Measurements from ENCODE around the gene SLC17A8. TPM values are rescaled to one million over a fixed set of nuclear protein-coding genes. Genes with fewer than 3 reads are reported as not detected.

The SLC17A8 gene
- total RNA-seq, 1 experiment from 2014 or later, result not detected

DNA sequence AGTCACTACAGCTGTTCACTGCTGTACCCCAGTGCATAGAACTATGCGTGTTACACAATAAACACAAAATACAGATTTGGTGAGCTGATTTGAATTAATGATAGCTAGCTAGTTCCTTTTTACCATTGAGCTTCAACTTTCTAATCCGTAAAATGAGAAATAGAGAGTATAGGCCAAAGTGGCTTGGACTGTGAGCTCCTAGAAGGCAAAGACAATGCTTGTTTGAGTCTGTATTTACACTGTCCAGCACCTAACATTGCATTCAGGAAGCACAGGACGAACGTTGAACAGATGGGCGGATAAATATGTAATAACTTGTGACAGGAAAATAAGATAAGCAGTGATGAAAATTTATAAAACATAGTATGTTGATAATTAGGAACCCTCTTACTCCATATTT lies 31.5 kb downstream of the SLC17A8 start:
- in situ Hi-C loops (cut with HindIII; ENCODE audit: low pct_unique_long_range_greater_than_20kb, low sequenced_read_pairs), result no loop called here
- CTCF ChIA-PET, result no interaction called here

DNA sequence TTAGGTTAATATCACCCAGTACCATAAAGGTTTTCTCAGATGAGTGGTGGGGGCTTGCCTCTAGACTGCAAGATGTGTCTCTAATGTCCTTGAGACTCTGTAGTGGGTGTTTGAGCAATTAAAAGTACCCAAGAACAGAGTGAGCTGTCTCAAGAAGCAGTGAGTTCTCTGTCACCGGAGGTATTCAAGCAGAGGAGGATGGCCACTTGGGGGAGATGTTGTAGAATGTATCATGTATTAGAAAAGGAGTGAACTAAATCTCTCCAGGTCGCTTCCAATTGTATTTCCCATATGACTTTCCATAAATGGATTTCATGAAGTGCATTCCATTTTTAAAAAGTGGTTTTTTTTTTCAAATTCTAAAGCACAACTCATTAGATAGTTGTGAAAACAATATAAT lies 35.0 kb downstream of the SLC17A8 start:
- POLR2A ChIA-PET, result no interaction called here
- TF ChIP-seq, protein P1, sequence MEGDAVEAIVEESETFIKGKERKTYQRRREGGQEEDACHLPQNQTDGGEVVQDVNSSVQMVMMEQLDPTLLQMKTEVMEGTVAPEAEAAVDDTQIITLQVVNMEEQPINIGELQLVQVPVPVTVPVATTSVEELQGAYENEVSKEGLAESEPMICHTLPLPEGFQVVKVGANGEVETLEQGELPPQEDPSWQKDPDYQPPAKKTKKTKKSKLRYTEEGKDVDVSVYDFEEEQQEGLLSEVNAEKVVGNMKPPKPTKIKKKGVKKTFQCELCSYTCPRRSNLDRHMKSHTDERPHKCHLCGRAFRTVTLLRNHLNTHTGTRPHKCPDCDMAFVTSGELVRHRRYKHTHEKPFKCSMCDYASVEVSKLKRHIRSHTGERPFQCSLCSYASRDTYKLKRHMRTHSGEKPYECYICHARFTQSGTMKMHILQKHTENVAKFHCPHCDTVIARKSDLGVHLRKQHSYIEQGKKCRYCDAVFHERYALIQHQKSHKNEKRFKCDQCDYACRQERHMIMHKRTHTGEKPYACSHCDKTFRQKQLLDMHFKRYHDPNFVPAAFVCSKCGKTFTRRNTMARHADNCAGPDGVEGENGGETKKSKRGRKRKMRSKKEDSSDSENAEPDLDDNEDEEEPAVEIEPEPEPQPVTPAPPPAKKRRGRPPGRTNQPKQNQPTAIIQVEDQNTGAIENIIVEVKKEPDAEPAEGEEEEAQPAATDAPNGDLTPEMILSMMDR (IDR thresholded peaks at IDR 0.05), result peak; percentile 40
- TF ChIP-seq, protein P2, sequence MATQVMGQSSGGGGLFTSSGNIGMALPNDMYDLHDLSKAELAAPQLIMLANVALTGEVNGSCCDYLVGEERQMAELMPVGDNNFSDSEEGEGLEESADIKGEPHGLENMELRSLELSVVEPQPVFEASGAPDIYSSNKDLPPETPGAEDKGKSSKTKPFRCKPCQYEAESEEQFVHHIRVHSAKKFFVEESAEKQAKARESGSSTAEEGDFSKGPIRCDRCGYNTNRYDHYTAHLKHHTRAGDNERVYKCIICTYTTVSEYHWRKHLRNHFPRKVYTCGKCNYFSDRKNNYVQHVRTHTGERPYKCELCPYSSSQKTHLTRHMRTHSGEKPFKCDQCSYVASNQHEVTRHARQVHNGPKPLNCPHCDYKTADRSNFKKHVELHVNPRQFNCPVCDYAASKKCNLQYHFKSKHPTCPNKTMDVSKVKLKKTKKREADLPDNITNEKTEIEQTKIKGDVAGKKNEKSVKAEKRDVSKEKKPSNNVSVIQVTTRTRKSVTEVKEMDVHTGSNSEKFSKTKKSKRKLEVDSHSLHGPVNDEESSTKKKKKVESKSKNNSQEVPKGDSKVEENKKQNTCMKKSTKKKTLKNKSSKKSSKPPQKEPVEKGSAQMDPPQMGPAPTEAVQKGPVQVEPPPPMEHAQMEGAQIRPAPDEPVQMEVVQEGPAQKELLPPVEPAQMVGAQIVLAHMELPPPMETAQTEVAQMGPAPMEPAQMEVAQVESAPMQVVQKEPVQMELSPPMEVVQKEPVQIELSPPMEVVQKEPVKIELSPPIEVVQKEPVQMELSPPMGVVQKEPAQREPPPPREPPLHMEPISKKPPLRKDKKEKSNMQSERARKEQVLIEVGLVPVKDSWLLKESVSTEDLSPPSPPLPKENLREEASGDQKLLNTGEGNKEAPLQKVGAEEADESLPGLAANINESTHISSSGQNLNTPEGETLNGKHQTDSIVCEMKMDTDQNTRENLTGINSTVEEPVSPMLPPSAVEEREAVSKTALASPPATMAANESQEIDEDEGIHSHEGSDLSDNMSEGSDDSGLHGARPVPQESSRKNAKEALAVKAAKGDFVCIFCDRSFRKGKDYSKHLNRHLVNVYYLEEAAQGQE (IDR thresholded peaks at IDR 0.05; ENCODE audit: insufficient read depth in 1 of 2, low read depth in 2 of 2, low read length in 1 of 2), result no peak
- TF ChIP-seq SIN3A (IDR thresholded peaks at IDR 0.05; ENCODE audit: borderline replicate concordance, insufficient read depth, low read depth, low read length), result no peak
- ATAC-seq (0 out of 2 replicates have a peak, but pooled peaks have one; percentile 71), DNase-seq (ENCODE audit: low read depth, low spot score) (no peak)
- CTCF ChIA-PET, result no interaction called here
- Histone ChIP-seq H3K9me3 (ENCODE audit: control insufficient read depth, insufficient read depth, low read depth, low read length) (no peaks in the 10 kb centered on the region), H3K4me3 (ENCODE audit: low read depth in 2 of 2, low read length in 2 of 2) (no peak overlapping the region), H3K27ac (ENCODE audit: low read length) (no peak overlapping the region), H3K27me3 (ENCODE audit: control insufficient read depth, insufficient read depth, low read length) (no peaks in the 10 kb centered on the region), H3K4me1 (ENCODE audit: control insufficient read depth, insufficient read depth, low read length) (no peaks in the 10 kb centered on the region), H3K36me3 (ENCODE audit: control insufficient read depth, insufficient read depth, low read length) (no peaks in the 10 kb centered on the region)
- intact Hi-C loops (cut with micrococcal nuclease; ENCODE audit: unreplicated experiment), result loop anchor here (10.0 kb wide), 1 partner anchor 163 kb away; no protein-coding TSS in a partner anchor
- no TSS peak for BruUV-seq (replicated peaks)
- in situ Hi-C loops (cut with HindIII; ENCODE audit: low pct_unique_long_range_greater_than_20kb, low sequenced_read_pairs), result no loop called here

More for the DNA sequence above, 31.5 kb downstream of the SLC17A8 start:
- Histone ChIP-seq H3K4me3 (ENCODE audit: low read depth in 2 of 2, low read length in 2 of 2) (no peak overlapping the region), H3K9me3 (ENCODE audit: control insufficient read depth, insufficient read depth, low read depth, low read length) (no peaks in the 10 kb centered on the region), H3K27me3 (ENCODE audit: control insufficient read depth, insufficient read depth, low read length) (no peaks in the 10 kb centered on the region), H3K4me1 (ENCODE audit: control insufficient read depth, insufficient read depth, low read length) (no peaks in the 10 kb centered on the region), H3K36me3 (ENCODE audit: control insufficient read depth, insufficient read depth, low read length) (no peaks in the 10 kb centered on the region), H3K27ac (ENCODE audit: low read length) (no peak overlapping the region)
- intact Hi-C loops (cut with micrococcal nuclease; ENCODE audit: unreplicated experiment), result no loop called here
- no TSS peak for BruUV-seq (replicated peaks)
- ATAC-seq (no peak), DNase-seq (ENCODE audit: low read depth, low spot score) (no peak)
- no peak for TF ChIP-seq POLR2AphosphoS5 (IDR thresholded peaks at IDR 0.05; ENCODE audit: low read depth, low read length)
- TF ChIP-seq, protein P2 (IDR thresholded peaks at IDR 0.05; ENCODE audit: insufficient read depth in 1 of 2, low read depth in 2 of 2, low read length in 1 of 2), result no peak
- TF ChIP-seq, protein P1 (IDR thresholded peaks at IDR 0.05), result no peak
- no peak for TF ChIP-seq SIN3A (IDR thresholded peaks at IDR 0.05; ENCODE audit: borderline replicate concordance, insufficient read depth, low read depth, low read length)
- no peak for TF ChIP-seq TCF7L2 (IDR thresholded peaks at IDR 0.05; ENCODE audit: low read depth, low read length)
- POLR2A ChIA-PET, result no interaction called here
